Panc1 (cell line): ENCODE measurements around the gene PLEKHH2. TPM values are rescaled to one million over a fixed set of nuclear protein-coding genes. Genes with fewer than 3 reads are reported as not detected.
A peak's percentile ranks its signal among the peaks of the same experiment; 100 is the strongest.

Experiments used
- ATAC-seq: fragments of 200-7000 bp; cut with Tn5 transposase; 2 replicates; pipeline ENCODE4 v1.9.1; 2020; ENCODE audit warnings: mild to moderate bottlenecking, moderate library complexity
- BruUV-seq: library from RNA; stranded (reverse); fragments of 400-500 nt; replicated peaks from 2 replicates; lab custom pipeline; 2021; lab: Mats Ljungman, UMichigan
- CTCF ChIA-PET: fragments of 300-600 bp; sonication (Branson Sonifier 250); formaldehyde crosslinking; loops from one replicate; lab custom pipeline; 2022; ENCODE audit warnings: antibody characterized with exemption; lab: Charles Lee
- POLR2A ChIA-PET: fragments of 300-600 bp; sonication (Branson Sonifier 250); formaldehyde crosslinking; loops from one replicate; lab custom pipeline; 2022; ENCODE audit warnings: antibody characterized with exemption; lab: Charles Lee
- DNase-seq: peaks from one replicate; pipeline ENCODE4 v3.0.0-alpha.2; 2010; ENCODE audit warnings: low read depth, low spot score
- H3K27ac ChIP-seq: 2 replicates; pipeline ENCODE4 v1.5.1; 2011; ENCODE audit warnings: mild to moderate bottlenecking, low read length, inconsistent platforms
- H3K27me3 ChIP-seq: fragments of 200-500 bp; sonication (Bioruptor generic); 2 replicates; pipeline ENCODE4 v1.6.0; 2014; ENCODE audit warnings: low read length, inconsistent platforms; ENCODE audit not compliant: control insufficient read depth, insufficient read depth
- H3K36me3 ChIP-seq: fragments of 200-500 bp; sonication (Bioruptor generic); 2 replicates; pipeline ENCODE4 v1.5.1; 2014; ENCODE audit warnings: inconsistent platforms, mild to moderate bottlenecking, low read length, moderate library complexity; ENCODE audit not compliant: control insufficient read depth, insufficient read depth
- H3K4me1 ChIP-seq: 2 replicates; pipeline ENCODE4 v1.5.1; 2011; ENCODE audit warnings: inconsistent platforms, mild to moderate bottlenecking, low read length, moderate library complexity; ENCODE audit not compliant: control insufficient read depth, insufficient read depth
- H3K4me3 ChIP-seq, 2 experiments: 2 replicates each; pipeline ENCODE4 v1.5.1; 2011 to 2012; ENCODE audit warnings: low read depth in 2 of 2, low read length in 2 of 2, mild to moderate bottlenecking in 2 of 2, inconsistent platforms in 1 of 2, moderate library complexity in 1 of 2
- H3K9me3 ChIP-seq: fragments of 200-500 bp; sonication (Bioruptor generic); 2 replicates; pipeline ENCODE4 v1.5.1; 2014; ENCODE audit warnings: low read depth, mild to moderate bottlenecking, inconsistent platforms, low read length, moderate library complexity; ENCODE audit not compliant: control insufficient read depth, insufficient read depth
- POLR2AphosphoS5 ChIP-seq: IDR thresholded peaks from 2 replicates; pipeline ENCODE4 v1.6.1; 2012; ENCODE audit warnings: mild to moderate bottlenecking, low read depth, low read length, moderate library complexity
- SIN3A ChIP-seq: IDR thresholded peaks from 2 replicates; pipeline ENCODE4 v1.6.1; 2012; ENCODE audit warnings: low read depth, mild to moderate bottlenecking, low read length, moderate library complexity, borderline replicate concordance; ENCODE audit not compliant: insufficient read depth
- TCF7L2 ChIP-seq: IDR thresholded peaks from 2 replicates; pipeline ENCODE4 v1.6.1; 2011; ENCODE audit warnings: mild to moderate bottlenecking, low read depth, low read length, inconsistent platforms
- in situ Hi-C: cut with HindIII; loops from 2 replicates; pipeline ENCODE4 v1.10.0; 2016; ENCODE audit warnings: low sequenced_read_pairs, low pct_unique_long_range_greater_than_20kb
- intact Hi-C: fragments of 100-400 bp; cut with micrococcal nuclease; formaldehyde crosslinking; loops from one replicate; pipeline ENCODE4 v1.10.0; 2022; ENCODE audit not compliant: unreplicated experiment
- total RNA-seq: library from RNA; stranded (reverse); gene quantifications from one replicate; pipeline ENCODE4 v1.2.1, GENCODE V29; 2021; ENCODE audit not compliant: unreplicated experiment
- TF ChIP-seq, protein P1 (sequence below): fragments of 450-650 bp; IDR thresholded peaks from 2 replicates; pipeline ENCODE4 v1.5.1; 2017; ENCODE audit warnings: mild to moderate bottlenecking
- TF ChIP-seq, protein P2 (sequence below), 2 experiments: IDR thresholded peaks; 2 replicates each; pipeline ENCODE4 v1.6.1; 2011 to 2012; ENCODE audit warnings: low read depth in 2 of 2, control low read depth in 1 of 2, low read length in 1 of 2, mild to moderate bottlenecking in 1 of 2, moderate library complexity in 1 of 2; ENCODE audit not compliant: insufficient read depth in 1 of 2

Gene PLEKHH2
- total RNA-seq, 1 experiment from 2014 or later, result 15.0 TPM

DNA sequence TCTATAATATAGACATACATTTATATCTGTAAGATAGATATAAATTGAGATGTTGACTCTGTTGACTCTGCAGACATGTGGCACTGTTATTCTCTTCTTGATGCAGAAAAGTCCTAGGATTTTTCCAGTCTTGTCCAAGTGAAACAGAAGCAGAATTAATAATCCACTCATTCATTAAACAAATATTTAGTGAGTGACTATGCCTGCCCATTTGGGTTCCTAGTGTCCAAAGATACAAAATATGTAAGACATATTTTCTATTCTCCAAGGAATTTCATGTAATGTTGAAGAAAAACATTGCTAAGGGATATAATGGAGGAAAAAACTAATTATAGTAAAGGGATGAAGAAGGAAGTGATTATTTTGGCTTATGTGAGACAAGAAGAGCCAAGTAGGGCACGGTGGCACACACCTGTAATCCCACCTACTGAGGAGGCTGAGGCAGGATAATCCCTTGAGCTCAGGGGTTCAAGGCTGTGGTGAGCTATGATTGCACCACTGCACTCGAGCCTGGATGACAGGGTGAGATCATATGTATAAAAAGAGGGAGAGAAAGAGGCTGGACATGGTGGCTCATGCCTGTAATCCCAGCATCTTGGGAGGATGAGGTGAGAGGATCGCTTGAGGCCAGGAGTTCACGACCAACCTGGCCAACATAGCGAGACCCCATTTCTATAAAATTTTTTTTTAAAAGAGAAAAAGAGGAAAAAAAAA lies 19.9 kb upstream of the PLEKHH2 start:
- no peak overlapping the region for H3K4me3 ChIP-seq
- H3K36me3 ChIP-seq, result no peaks in the 10 kb centered on the region
- ATAC-seq (no peak), DNase-seq (no peak)
- in situ Hi-C loops (no loop called here), intact Hi-C loops (loop anchor here (10.0 kb wide), 1 partner anchor 158 kb away; the partner anchor contains the start of gene DYNC2LI1)
- H3K27me3 ChIP-seq, result no peaks in the 10 kb centered on the region
- H3K4me1 ChIP-seq, result peaks cover 5% of the 10 kb centered on the region
- no peaks in the 10 kb centered on the region for H3K9me3 ChIP-seq
- CTCF ChIA-PET, result no interaction called here
- POLR2A ChIA-PET, result interaction anchor here (0.7 kb wide), 1 partner anchor 83 kb away, joined by 14 read pairs; no protein-coding TSS in a partner anchor
- TF ChIP-seq POLR2AphosphoS5 (no peak), TCF7L2 (no peak), SIN3A (no peak)
- TF ChIP-seq, protein P1, sequence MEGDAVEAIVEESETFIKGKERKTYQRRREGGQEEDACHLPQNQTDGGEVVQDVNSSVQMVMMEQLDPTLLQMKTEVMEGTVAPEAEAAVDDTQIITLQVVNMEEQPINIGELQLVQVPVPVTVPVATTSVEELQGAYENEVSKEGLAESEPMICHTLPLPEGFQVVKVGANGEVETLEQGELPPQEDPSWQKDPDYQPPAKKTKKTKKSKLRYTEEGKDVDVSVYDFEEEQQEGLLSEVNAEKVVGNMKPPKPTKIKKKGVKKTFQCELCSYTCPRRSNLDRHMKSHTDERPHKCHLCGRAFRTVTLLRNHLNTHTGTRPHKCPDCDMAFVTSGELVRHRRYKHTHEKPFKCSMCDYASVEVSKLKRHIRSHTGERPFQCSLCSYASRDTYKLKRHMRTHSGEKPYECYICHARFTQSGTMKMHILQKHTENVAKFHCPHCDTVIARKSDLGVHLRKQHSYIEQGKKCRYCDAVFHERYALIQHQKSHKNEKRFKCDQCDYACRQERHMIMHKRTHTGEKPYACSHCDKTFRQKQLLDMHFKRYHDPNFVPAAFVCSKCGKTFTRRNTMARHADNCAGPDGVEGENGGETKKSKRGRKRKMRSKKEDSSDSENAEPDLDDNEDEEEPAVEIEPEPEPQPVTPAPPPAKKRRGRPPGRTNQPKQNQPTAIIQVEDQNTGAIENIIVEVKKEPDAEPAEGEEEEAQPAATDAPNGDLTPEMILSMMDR, result no peak
- TF ChIP-seq, protein P2, sequence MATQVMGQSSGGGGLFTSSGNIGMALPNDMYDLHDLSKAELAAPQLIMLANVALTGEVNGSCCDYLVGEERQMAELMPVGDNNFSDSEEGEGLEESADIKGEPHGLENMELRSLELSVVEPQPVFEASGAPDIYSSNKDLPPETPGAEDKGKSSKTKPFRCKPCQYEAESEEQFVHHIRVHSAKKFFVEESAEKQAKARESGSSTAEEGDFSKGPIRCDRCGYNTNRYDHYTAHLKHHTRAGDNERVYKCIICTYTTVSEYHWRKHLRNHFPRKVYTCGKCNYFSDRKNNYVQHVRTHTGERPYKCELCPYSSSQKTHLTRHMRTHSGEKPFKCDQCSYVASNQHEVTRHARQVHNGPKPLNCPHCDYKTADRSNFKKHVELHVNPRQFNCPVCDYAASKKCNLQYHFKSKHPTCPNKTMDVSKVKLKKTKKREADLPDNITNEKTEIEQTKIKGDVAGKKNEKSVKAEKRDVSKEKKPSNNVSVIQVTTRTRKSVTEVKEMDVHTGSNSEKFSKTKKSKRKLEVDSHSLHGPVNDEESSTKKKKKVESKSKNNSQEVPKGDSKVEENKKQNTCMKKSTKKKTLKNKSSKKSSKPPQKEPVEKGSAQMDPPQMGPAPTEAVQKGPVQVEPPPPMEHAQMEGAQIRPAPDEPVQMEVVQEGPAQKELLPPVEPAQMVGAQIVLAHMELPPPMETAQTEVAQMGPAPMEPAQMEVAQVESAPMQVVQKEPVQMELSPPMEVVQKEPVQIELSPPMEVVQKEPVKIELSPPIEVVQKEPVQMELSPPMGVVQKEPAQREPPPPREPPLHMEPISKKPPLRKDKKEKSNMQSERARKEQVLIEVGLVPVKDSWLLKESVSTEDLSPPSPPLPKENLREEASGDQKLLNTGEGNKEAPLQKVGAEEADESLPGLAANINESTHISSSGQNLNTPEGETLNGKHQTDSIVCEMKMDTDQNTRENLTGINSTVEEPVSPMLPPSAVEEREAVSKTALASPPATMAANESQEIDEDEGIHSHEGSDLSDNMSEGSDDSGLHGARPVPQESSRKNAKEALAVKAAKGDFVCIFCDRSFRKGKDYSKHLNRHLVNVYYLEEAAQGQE (IDR thresholded peaks at IDR 0.05; ENCODE audit: insufficient read depth in 1 of 2, low read depth in 2 of 2, low read length in 1 of 2), result no peak
- H3K27ac ChIP-seq, result no peak overlapping the region
- BruUV-seq, result no TSS peak

DNA sequence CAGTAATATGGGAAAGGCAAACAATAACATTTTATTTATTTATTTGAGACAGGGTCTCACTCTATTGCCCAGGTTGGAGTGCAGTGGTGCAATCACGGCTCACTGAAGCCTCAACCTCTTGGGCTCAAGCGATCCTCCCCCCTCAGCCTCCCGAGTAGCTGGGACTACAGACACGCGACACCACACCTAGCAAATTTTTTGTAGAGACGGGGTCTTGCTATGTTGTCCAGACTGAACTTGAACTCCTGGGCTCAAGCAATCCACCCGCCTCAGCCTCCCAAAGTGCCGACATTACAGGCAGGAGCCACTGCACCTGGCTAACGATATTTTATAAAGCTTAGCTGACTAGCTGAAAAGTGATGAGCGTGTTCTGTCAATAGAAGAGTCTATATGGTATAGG lies 17.5 kb upstream of the PLEKHH2 start:
- intact Hi-C loops, result loop anchor here (10.0 kb wide), 1 partner anchor 155 kb away; the partner anchor contains the start of gene DYNC2LI1
- no peak for DNase-seq
- ChIA-PET POLR2A (no interaction called here), CTCF (no interaction called here)
- Histone ChIP-seq H3K4me1 (no peaks in the 10 kb centered on the region), H3K27me3 (no peaks in the 10 kb centered on the region), H3K9me3 (no peaks in the 10 kb centered on the region), H3K27ac (no peak overlapping the region), H3K36me3 (no peaks in the 10 kb centered on the region), H3K4me3 (no peak overlapping the region)
- ATAC-seq, result no peak
- TF ChIP-seq SIN3A (no peak), TCF7L2 (no peak)
- BruUV-seq, result no TSS peak
- in situ Hi-C loops, result no loop called here

DNA sequence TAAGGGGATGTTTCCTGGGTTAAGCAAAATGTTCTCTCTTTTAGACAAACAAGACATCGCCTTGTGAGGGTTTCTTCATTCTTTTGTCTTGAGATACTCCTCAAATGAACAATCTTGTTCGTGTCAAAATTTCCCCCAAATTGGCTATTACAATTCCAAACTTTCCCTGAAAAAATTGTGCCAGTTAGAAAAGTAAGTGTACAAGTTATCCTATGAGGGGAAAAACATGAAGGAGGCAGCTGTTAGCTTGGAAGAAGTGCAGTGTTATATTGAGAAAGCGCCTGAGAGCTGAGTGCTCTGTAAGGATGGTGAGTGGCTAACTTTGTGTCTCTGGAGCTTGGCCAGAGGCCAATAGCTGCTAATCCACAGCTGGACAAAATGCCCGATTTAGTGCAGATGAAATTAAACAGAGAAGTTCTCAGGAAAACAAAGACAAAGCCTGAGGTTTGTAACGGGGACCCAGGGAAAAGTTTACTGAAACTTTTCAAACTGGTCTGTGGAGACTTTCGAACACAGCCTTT lies 14.1 kb upstream of the PLEKHH2 start:
- no peaks in the 10 kb centered on the region for H3K4me1 ChIP-seq
- no peak for DNase-seq
- no peak overlapping the region for H3K4me3 ChIP-seq
- ATAC-seq, result no peak
- H3K27ac ChIP-seq, result 0 out of 2 replicates have a peak overlapping the region, but pooled peaks have one; percentile 12
- in situ Hi-C loops, result no loop called here
- POLR2A ChIA-PET, result no interaction called here
- no peaks in the 10 kb centered on the region for H3K36me3 ChIP-seq
- no TSS peak for BruUV-seq
- TF ChIP-seq, protein P2 (IDR thresholded peaks at IDR 0.05; ENCODE audit: insufficient read depth in 1 of 2, low read depth in 2 of 2, low read length in 1 of 2), result no peak
- TF ChIP-seq POLR2AphosphoS5 (no peak), TCF7L2 (no peak), SIN3A (no peak)
- TF ChIP-seq, protein P1, result no peak
- H3K27me3 ChIP-seq, result no peaks in the 10 kb centered on the region
- no peaks in the 10 kb centered on the region for H3K9me3 ChIP-seq
- CTCF ChIA-PET, result no interaction called here
- intact Hi-C loops, result no loop called here
